HG03064 (cell line): ENCODE results near the gene PYCARD.
"Not testable (repeated sequence)": the region's sequence is repeated elsewhere in the genome, so short reads cannot be mapped to it uniquely, and the experiment has no call there.

Source experiments
- ATAC-seq: cut with Tn5 transposase; IDR thresholded peaks from one replicate; pipeline ENCODE4 v1.9.1; 2021; ENCODE audit warnings: low read depth; ENCODE audit not compliant: unreplicated experiment

Gene PYCARD

GRCh38 chr16:31215287-31216162 is 13.0 kb upstream of the PYCARD start:
- ATAC-seq = no peak

GRCh38 chr16:31214708-31215286 is 12.2 kb upstream of the PYCARD start:
- ATAC-seq = no peak

GRCh38 chr16:31213877-31214707 is 11.5 kb upstream of the PYCARD start, which contains the start of gene TRIM72:
Gene TRIM72, plus strand, starts transcription at chr16:31214119. Its CDS starts 620 bp downstream, at chr16:31214739.
- no peak for ATAC-seq

GRCh38 chr16:31213342-31213741 is 10.8 kb upstream of the PYCARD start:
- no peak for ATAC-seq

- ATAC-seq = no peak
These were observed 4.2 kb upstream of the PYCARD start for GRCh38 chr16:31206776-31207175.

GRCh38 chr16:31204871-31205666 is 2.5 kb upstream of the PYCARD start:
- no peak for ATAC-seq

GRCh38 chr16:31201582-31202413 is 762 bp downstream of the PYCARD start:
- ATAC-seq = peak; percentile 46

- ATAC-seq = no peak
These were observed 1.6 kb downstream of the PYCARD start for GRCh38 chr16:31200821-31201568.

- ATAC-seq = not testable (repeated sequence)
These were observed 2.4 kb downstream of the PYCARD start for GRCh38 chr16:31200111-31200510.

GRCh38 chr16:31199430-31200041 is 3.0 kb downstream of the PYCARD start:
- no peak for ATAC-seq

- no peak for ATAC-seq
These were observed 4.2 kb downstream of the PYCARD start for GRCh38 chr16:31198207-31198882.

GRCh38 chr16:31196324-31197088 is 6.1 kb downstream of the PYCARD start:
- no peak for ATAC-seq

GRCh38 chr16:31195861-31196260 is 6.7 kb downstream of the PYCARD start:
- not testable (repeated sequence) for ATAC-seq

GRCh38 chr16:31194898-31195297 is 7.7 kb downstream of the PYCARD start:
- no peak for ATAC-seq

- ATAC-seq = no peak
These were observed 8.7 kb downstream of the PYCARD start for GRCh38 chr16:31193874-31194273.

- no peak for ATAC-seq
These were observed 9.5 kb downstream of the PYCARD start for GRCh38 chr16:31192856-31193642.
